Caki2 (cell line): ENCODE data around the gene SLC35A2. TPM values are rescaled to one million over a fixed set of nuclear protein-coding genes. Genes with fewer than 3 reads are reported as not detected.

Source experiments
- DNase-seq: peaks from one replicate; pipeline ENCODE4 v3.0.0-alpha.2; 2015; ENCODE audit warnings: low read depth
- in situ Hi-C: cut with HindIII; loops from 2 replicates; pipeline ENCODE4 v1.10.0; 2016; ENCODE audit warnings: low sequenced_read_pairs, low pct_unique_long_range_greater_than_20kb, mixed read lengths
- total RNA-seq: library from RNA; depleted of rRNA; stranded (reverse); fragments of >200 nt; shearing (Covaris generic); gene quantifications from 2 replicates; pipeline ENCODE4 v1.2.3, GENCODE V29; 2014; ENCODE audit warnings: low replicate concordance; rRNA removed

SLC35A2 gene
- total RNA-seq, result 13.8 and 33.1 TPM in 2 replicates

- peak; percentile 83 for DNase-seq
- in situ Hi-C loops, result no loop called here
Observed at GRCh38 chrX:48911412-48912182, at the start of gene SLC35A2. TSS of gene SLC35A2 (minus strand) at chrX:48911646. CDS start at chrX:48911636, 10 bp downstream.

GRCh38 chrX:48960291-48960690 is 48.8 kb upstream of the SLC35A2 start:
- DNase-seq, result no peak
- in situ Hi-C loops, result no loop called here

GRCh38 chrX:48958635-48959094 is 47.2 kb upstream of the SLC35A2 start:
- in situ Hi-C loops, result no loop called here
- no peak for DNase-seq

- peak; percentile 96 for DNase-seq
- in situ Hi-C loops, result no loop called here
Observed at GRCh38 chrX:48957827-48958634, 46.6 kb upstream of the SLC35A2 start.

- in situ Hi-C loops, result no loop called here
- no peak for DNase-seq
Observed at GRCh38 chrX:48957477-48957826, 46.0 kb upstream of the SLC35A2 start, which contains the start of gene OTUD5. TSS of gene OTUD5 (minus strand) at chrX:48957607. CDS start at chrX:48957570, 37 bp downstream.

- in situ Hi-C loops, result no loop called here
- no peak for DNase-seq
Observed at GRCh38 chrX:48956728-48957414, 45.4 kb upstream of the SLC35A2 start.

GRCh38 chrX:48948589-48948988 is 37.1 kb upstream of the SLC35A2 start:
- DNase-seq, result no peak
- in situ Hi-C loops, result no loop called here

- in situ Hi-C loops, result no loop called here
- peak; percentile 28 for DNase-seq
Observed at GRCh38 chrX:48945517-48946348, 34.3 kb upstream of the SLC35A2 start.

- in situ Hi-C loops, result no loop called here
- no peak for DNase-seq
Observed at GRCh38 chrX:48942895-48943294, 31.4 kb upstream of the SLC35A2 start.

- in situ Hi-C loops, result no loop called here
- no peak for DNase-seq
Observed at GRCh38 chrX:48940404-48940955, 29.0 kb upstream of the SLC35A2 start.

- DNase-seq, result no peak
Observed at GRCh38 chrX:48939524-48940228, 28.2 kb upstream of the SLC35A2 start.

GRCh38 chrX:48938721-48939425 is 27.4 kb upstream of the SLC35A2 start:
- DNase-seq, result no peak
- in situ Hi-C loops, result no loop called here

More at GRCh38 chrX:48939524-48940228, 28.2 kb upstream of the SLC35A2 start:
- in situ Hi-C loops, result no loop called here

GRCh38 chrX:48937054-48937907 is 25.8 kb upstream of the SLC35A2 start:
- DNase-seq, result no peak
- in situ Hi-C loops, result no loop called here

- no peak for DNase-seq
- in situ Hi-C loops, result no loop called here
Observed at GRCh38 chrX:48936429-48937053, 25.1 kb upstream of the SLC35A2 start.

GRCh38 chrX:48935301-48935670 is 23.8 kb upstream of the SLC35A2 start:
- DNase-seq, result no peak
- in situ Hi-C loops, result no loop called here
